Measurements from ENCODE around the gene TTLL3.

TTLL3 gene

DNA sequence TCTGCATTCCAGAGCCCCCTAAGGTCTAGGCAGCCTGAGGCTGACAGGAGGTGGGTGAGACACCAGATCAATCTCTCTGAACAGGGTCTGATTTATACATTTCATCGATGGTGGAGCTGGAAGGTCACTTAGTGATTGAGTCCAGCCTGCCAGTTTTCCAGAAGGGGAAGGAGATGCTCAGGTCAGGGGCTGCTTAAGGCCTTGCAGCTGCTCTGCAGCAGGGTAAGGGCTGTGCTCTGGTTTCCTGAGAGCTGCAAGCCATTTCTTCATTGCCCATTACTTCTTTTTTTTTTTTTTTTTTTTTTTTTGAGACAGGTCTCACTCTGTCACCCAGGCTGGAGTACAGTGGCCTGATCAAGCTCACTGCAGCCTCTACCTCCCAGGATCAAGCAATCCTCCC is 28.5 kb upstream of the TTLL3 start:
- no peak for DNase-seq

DNA sequence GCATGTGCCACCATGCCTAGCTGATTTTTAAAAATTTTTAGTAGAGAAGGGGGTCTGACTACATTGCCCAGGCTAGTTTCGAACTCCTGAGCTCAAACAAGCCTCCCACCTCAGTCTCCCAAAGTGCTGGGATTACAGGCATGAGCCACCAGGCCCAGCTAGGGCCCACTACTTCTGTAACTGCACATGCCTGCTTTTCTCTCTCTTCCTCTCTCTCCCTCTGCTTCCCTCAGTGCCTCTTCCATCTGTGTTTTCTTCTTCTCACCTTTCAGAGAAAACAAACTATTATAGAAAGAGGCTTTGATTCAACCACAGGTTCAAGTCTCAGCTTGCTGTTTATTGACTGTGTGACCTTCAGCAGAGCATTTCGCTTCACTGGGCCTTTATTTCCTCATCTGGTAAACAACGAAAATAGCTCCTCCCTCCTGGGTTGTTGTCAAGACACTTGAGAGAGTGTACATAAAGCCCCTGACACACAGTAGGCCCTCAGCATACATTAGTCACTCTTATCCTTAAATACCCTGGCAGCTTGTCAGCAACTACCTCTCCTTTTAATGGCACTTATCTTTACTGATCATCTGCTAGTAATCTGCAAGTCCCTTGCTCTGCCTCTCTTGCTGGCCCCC is 28.0 kb upstream of the TTLL3 start:
- no peak for DNase-seq

DNA sequence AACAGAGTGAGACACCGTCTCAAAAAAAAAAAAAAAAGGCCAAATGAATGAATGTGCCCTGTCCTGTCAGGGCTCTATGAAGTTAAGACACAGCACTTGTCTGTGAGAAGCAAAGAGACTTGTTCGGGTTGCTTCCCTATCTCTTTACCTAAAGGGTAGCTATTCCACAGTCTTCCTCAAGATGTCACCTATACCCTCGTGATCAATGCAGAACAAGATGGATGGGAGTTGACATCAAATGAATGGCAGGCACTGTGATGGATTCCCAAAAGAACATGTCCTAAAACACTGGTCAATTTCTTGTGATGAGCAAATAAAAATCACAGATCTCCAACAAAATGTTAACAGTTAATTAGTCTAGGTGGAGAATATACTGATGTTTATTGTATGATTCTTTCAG is 27.3 kb upstream of the TTLL3 start:
- no peak for DNase-seq

DNA sequence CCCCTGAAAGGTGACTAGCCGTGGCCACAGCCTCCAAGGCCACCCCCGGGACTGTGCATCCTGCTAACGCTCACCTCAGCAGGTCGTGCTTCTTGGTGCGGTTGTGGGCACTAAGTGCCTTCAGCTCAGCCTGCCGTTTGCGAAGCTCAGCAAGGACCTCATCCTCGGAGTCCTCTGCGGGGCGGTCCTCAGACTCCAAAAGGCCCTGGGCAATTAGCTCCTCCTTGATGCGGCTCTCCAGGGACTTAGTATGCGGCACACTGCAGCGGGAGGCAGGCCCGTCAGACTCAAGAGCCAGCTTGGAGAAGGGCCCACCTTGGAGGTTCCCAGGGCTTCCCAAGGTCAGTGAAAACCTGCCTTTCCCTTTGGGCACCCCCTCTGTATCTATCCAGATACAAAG is 26.1 kb upstream of the TTLL3 start:
- DNase-seq = no peak

DNA sequence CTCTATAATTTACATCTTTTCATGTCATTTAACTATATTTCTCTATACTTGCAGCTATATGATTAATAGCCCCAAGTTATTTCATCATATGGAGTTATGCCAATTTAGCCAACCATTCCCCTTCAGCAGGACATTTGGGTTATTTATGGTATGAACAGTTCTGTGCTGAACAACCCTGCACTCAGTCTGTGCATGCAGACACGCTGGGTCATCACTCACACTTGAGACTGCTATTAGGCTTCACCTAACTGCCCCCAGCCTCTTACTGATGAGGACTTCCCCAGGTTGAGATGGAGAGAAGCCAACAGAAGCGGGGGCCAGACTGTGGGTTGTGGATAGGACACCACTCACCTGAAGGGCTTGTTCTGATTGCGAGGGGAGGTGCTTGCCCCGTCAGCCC is 25.1 kb upstream of the TTLL3 start:
- no peak for DNase-seq

DNA sequence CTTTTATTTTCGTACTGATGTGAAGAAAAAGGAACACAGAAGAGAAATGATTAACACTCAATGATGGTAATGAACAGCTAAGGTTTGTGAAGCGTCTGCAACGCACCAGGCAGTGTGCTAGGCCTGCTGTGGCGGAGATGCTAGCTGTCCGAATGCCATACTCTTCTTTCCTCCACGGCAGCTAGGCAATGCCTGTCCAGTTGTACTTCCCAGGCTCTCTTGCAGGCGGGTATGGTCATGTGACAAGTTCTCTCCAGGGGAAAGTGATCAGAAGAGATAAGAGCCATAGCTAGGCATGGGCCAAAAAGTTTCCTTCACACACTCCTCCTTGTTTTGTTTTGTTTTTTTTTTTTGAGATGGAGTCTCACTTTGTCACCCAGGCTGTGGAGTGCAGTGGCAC is 24.5 kb upstream of the TTLL3 start:
- no peak for DNase-seq

DNA sequence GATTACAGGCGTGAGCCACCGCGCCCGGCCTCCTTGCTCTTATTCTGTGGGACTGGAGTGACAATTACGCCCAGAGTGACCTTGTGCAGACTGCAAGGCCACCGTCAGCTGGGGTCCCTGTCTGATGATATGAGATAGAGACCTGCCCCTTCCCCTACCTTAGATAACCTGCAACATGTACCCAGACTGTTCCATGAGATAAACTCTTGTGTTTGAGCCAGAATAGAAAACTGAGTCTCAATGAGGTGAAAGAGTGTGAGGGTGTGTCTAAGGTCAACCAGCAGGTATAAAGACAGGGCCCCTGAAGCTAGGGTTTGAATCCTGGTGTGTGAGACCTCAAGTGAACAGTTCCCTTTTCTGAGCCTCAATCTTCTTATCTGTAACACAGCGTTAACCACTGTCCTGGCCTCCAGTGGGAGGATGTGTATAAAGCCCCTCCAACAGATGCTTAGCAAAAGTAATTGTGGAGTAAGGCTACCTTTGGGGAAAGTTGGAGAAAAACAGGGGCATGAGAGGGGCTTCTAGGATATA is 23.8 kb upstream of the TTLL3 start:
- no peak for DNase-seq

DNA sequence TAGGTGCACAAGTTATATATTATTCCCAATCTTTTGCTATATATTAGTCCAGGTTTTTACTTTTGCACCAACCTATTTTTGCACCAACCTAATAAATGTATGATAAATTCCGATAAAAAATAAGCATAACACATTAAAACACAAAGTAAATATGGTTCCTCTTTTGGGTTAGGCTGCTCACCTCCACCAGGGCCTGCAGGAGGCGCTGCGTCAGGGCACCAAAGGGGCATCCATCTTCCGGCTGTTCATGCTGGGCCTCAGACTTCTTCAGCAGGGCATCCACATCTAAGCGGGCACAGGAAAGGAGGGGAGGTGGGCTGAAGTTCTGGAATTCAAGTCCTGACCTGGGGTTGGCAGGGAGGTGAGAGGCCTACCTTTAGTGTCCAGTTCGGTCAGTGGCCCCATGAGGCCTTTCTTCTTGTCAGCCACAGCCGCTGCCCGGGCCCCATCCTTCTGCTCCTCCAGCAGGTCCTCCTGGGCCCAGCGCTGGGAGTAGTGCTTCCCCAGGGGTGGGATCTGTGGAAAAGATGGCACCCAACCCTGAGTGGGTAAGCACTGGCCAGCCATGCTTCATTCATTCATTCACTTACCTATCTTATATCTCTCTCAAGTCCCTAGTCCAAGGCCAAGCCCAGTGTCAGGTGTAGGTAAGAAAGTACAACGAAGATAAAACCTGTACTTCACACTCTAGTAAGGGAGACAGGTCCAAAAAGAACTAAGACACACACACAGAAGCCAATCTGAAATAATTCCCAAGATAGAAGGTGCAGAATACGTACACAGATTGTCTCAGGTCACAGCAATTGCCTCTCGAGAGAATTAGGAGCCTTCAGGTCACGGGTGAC is 23.0 kb upstream of the TTLL3 start:
- DNase-seq = no peak

DNA sequence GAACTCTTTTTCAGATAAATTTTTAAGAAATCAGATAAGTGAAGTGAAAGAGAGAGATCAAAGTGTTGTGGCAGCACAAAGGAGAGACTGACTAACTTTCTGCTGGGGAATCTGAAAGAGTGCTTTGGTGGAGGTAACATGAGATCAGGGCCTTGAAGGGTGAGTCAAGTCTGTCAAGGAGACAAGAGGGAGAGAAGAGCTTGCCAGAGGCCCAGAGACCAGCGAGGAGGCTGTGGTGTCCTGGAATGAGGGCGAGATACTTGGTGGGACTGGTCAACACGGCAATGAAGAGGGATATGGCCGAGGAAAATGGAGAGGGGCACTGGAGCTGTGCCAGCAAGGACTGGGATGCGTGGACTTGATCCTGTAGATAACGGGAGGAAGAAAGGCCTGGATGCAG is 22.3 kb upstream of the TTLL3 start:
- no peak for DNase-seq

DNA sequence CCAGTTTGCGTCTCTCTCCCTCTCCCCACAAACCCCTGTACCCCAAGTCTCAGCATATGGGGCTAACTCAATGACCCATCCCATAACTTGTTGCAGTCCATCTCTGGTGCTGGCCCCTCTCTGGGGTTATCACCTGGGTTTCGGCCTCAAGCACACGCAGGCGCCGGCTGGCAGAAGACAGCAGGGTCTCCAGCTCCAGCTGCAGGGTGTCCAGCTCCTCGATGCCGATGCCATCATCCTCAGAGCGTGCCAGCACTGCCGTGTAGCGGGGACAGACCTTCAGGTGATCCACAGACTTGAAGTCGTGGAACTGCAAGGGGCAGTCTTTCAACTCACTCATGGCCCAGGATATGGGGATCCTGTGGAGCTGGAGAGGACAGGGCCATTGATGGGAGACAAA is 18.9 kb upstream of the TTLL3 start:
- DNase-seq = no peak

DNA sequence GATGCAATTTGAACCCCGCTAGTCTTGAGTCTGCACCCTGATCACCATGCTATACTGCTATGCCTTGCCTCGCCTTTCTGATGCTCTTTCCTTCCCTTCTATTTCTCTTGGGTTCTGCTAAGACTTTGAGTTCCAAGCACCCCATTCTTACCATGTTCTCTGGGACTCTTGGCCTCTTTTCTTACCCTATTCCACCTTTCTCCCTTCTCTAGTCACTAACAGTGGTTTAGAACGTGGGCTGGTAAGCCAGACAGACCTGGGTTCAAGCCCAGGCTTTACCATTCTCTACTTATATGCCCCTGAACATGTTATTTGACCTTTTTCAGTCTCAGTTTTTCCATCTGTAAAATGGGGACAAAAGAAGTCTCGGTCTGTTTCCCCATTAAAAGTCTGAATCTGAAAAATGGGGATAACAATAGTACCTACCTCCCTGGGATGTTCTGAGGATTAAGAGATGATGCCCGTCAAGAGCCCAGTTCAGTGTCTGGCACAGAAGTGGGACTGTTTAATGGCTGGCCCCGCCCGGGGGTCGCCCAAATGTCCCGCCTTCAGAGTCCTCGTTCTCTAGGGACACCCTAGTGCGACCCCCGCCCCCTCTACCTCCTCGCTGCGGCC is 18.2 kb upstream of the TTLL3 start:
- DNase-seq = no peak

DNA sequence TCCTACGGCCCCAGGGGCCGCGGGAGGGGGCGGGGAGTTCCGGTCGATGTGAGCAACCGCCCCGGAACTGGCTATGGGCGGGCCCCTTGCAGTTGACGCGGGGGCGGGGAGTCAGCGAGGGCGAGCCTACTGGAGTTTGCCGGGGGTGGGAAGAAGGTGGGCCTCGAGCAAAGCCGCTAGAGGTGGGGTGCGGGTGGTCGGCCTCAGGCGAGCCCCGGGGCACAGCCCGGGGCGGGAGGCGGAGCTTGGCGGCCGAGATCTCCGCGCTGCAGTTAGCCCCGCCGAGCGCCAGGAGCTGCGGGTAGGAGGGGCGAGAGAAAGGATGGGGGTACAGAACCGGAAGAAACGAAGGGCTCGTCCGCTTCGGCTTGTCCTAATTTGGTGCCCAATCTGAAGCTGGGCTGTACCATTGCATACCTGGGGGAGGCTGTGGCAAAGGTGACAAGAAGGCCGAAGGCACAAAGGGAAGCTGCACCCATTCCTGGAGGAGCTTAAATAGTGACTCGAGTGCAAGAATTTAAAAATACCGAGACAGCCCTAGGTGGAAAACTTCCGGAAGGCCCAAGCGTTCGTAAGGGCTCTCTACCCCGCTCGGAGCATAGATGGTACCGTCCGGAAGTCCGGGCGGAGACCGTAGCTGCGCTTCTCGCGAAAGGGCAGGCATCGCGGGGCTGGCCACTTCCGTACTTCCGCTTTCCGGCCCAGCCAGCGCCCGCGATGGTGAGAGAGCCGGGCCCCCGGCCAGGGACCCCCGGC is 17.5 kb upstream of the TTLL3 start, which contains the start of the genes ARPC4 and TADA3:
ARPC4 (plus strand) TSS at position 678 of the 756 bp plus-strand sequence; CDS start at position 718, 40 bp downstream.
TADA3 (minus strand) TSS at position 69 of the 756 bp plus-strand sequence. CDS start 1,007 bp downstream, outside the sequence.
- peak; percentile 95 for DNase-seq

DNA sequence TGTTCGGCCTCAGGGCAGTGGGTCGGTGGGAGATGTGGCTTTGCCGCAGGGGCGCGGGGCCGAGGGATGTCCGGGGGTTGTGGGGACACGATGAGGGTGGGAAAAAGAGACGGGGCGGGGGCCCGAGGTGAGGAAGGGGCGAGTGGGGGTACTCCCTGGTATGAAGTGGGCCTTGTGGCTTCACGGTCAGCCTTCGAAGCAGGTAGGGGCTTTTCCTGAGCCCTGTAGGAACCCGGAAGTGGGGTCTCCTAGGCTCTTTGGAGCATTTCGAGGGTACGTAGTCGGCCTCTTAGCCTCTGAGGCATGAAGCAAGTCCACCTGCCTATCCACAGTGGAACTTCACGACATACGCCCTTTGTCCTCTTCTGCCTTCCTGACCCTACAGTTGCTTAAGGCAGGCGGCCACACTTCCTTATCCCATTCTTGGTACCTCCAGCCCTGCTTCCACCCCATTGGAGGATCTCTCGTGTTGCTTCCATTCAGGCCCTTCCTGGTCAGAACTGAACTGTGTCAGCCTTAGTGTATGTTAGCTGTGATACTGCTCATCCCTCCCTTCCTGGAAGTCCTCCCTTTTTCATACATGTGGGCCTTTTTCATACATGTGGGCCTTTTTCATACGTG is 16.8 kb upstream of the TTLL3 start:
- DNase-seq = peak; percentile 73

DNA sequence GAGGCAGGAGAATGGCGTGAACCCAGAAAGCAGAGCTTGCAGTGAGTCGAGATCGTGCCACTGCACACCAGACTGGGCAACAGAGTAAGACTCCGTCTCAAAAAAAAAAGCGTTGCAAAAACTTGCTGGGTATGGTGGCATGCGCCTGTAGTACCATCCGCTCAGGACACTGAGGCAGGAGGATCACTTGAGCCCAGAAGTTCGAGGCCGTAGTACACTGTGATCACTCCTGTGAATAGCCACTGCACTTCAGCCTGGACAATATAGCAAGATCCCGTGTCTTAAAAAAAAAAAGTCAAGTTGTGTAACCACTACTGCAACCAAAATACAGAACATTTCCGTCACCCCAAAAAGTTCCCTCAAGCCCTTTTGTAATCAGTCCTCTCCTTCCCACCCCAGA is 15.7 kb upstream of the TTLL3 start:
- no peak for DNase-seq

DNA sequence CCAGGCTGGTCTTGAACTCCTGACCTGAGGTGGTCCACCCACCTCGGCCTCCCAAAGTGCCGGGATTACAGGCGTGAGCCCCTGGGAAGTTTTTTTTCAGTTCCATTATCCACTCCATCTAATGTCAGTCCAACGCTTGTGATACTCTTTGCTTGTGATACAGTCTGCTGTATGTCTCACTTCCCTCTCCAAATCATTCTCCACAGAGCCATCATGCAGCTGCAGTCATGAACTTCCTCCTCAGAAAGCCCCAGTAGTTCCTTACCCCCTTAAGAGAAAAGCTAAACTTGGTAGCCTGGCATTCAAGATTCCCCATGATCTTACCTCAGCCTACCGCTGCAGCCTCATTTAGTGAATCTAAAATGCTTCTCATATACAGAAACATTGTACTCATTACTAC is 14.9 kb upstream of the TTLL3 start:
- no peak for DNase-seq

DNA sequence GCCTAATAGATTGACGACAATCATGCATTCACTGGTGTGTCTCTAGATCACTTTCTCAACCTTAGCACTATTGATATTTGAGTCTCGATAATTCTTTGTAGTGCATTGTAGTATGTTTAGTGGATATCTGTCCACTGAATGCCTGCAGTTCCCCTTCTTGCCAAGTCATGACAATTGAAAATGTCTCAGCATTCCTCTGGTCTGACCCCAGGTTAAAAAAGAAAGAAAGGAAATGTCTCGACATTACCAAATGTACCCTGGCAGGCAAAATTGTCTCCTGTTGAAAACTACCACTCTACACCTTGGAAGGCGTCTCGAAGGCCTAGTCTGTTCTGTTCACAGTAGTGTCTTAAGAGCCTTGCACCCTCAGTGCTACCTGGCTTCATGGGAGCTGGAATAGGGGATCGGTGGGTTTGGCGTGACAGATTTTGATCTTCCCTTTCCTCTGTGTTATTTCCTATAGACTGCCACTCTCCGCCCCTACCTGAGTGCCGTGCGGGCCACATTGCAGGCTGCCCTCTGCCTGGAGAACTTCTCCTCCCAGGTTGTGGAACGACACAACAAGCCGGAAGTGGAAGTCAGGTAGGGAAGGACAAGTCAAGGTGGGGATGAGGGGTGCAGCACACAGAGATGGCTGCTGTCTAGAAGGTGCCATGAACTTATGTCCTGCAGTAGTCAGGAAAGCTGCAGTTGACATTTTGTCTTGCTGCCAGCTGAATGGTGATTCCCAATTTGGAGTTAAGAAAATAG is 12.7 kb upstream of the TTLL3 start:
- no peak for DNase-seq

DNA sequence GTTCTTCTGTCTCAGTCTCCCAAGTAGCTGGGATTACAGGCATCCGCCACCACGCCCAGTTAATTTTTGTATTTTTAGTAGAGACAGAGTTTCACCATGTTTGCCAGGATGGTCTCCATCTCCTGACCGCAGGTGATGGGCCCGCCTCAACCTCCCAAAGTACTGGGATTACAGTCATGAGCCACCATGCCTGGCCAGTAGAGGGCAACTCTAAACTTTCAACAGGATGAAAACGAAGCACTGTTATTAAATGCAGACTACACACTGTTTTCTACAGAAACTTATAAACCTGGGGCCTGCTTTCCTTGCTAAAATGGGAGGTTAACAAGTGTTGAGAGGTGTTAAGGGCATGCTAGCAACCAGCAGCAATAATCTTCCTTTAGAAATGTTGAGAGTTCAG is 9.5 kb upstream of the TTLL3 start:
- no peak for DNase-seq

DNA sequence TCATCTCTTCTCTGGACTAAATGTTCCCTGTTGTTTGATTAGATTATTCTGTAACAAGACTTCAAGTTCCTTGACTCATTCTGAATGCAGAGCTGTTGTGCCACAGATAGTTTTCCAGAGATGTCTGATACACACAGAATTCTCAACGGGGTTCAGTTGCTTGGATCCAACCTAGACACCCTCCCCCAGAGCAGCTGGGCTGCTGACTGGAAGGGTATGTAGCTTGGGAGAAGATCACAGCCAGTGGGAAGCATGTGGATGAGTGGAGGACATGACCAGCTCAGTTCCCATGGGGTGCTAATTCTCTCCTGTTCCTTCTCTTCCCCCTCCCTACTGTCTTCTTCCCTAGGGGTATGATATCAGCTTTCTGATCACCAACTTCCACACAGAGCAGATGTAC is 6.6 kb upstream of the TTLL3 start:
- DNase-seq = no peak

DNA sequence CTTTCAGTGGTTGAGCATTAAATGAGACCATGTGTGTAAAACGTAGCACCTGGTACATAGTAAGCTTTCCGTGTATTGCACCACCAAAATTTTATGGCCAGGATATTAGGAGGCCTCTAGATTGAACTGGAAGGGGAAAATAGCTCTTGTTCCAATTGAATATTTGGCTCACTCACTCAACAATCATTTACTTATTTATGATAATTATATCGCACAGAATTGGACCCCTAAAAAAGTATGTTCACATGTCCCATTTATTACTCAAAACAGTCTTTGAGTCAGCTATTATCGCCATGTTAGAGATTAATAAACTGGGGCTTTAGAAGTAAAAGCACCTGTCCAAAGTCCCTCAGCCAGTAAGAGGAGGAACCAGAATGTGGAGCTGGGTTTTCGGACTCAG is 5.1 kb upstream of the TTLL3 start:
- no peak for DNase-seq

DNA sequence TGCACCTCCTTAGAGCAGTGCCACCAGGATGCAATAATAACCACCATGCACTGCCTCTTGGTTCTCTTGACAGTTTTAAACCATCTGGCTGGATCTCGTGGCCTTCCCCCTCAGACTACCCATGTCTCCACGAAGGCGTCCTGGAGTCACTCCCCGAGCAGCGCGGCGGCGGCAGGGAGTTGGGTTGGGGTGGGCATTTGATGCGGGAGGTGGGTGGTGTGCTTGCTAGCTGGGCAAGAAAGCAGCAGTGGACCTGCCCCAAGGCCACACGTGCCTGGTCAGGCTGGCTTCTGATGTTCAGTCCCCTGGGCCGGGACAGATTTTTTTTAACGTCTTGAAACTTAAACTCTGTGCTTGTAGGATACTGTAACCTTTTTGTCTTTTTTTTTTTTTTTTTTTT is 3.9 kb upstream of the TTLL3 start:
- no peak for DNase-seq

DNA sequence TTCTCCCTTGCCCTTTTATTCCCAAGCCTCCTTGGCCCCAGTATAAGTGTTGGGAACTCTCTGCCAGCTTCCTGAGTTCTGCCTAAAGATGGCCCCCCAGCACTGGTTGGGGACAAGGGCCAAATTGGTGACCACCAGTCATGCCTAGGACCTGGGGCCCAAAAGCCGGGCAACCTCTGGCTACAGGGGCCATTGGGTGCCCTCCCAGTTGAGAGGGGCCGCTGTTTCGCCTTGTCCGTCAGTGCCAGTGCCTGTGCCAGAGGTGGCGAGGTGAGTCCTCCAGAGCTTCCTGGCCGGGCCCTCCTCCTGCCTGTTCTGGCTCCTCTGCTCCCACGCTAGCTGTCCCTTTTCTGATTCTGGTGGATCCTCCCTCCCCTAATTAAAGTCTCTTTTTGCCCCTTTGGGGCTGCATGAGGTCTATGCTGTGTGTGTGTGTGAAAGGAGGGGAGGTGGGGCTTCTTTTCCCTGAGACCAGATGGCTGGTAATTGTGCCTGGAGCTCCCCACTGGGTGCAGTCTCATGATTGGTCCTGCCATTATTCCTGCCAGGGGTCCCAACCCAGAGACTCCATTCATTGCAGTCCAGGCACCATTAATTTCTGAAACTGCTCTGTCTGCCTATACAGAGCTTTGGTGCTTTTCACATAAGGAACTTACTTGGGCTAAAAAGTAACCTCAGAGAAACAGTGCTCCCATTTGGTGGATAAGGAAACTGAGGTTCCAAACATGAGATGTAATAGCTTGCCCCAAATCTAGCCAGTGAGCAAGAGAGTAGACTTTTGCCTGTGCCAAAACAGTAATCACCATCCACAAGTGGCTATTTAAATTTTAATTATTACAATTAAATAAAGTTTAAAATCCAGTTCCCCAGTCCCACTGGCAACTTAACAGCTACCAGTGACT is 3.1 kb upstream of the TTLL3 start:
- no peak for DNase-seq
